Astrocyte of the spinal cord (primary cell): ENCODE data around the gene PJA1.
A peak's percentile ranks its signal among the peaks of the same experiment; 100 is the strongest.

Experiments used
- DNase-seq: peaks from one replicate; pipeline ENCODE4 v3.0.0; 2011; ENCODE audit warnings: low read depth, low spot score
- H3K4me3 ChIP-seq: 2 replicates; pipeline ENCODE4 v1.5.1; 2011; ENCODE audit warnings: low read depth, mild to moderate bottlenecking, low read length, moderate library complexity
- in situ Hi-C: cut with HindIII; loops from 2 replicates; pipeline ENCODE4 v1.10.0; 2017; ENCODE audit warnings: low sequenced_read_pairs
- TF ChIP-seq, protein P1 (sequence below): IDR thresholded peaks from 2 replicates; pipeline ENCODE4 v1.5.1; 2012; ENCODE audit warnings: low read depth, mild to moderate bottlenecking, low read length, inconsistent platforms

PJA1 gene

DNA sequence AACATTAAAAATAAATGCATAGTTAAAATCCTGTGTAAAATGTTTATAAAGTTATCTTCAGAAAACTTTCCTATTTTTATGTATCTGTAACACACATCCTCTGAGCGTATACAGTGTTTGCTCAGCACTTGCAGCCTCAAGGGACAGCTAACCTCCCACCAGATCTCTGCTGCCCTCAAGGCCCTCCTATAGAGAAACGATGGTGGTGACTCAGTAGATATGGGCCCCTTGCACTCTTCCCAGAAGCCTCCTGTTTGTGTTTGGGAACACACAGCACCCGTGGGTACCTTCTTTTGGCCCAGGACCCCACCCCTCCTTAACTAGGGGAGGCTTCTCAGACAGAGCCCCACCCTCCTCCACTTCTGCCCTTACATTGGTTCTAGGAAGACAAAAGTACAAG, 26.7 kb downstream of the PJA1 start:
- H3K4me3 ChIP-seq = no peak overlapping the region
- in situ Hi-C loops = no loop called here
- TF ChIP-seq, protein P1, sequence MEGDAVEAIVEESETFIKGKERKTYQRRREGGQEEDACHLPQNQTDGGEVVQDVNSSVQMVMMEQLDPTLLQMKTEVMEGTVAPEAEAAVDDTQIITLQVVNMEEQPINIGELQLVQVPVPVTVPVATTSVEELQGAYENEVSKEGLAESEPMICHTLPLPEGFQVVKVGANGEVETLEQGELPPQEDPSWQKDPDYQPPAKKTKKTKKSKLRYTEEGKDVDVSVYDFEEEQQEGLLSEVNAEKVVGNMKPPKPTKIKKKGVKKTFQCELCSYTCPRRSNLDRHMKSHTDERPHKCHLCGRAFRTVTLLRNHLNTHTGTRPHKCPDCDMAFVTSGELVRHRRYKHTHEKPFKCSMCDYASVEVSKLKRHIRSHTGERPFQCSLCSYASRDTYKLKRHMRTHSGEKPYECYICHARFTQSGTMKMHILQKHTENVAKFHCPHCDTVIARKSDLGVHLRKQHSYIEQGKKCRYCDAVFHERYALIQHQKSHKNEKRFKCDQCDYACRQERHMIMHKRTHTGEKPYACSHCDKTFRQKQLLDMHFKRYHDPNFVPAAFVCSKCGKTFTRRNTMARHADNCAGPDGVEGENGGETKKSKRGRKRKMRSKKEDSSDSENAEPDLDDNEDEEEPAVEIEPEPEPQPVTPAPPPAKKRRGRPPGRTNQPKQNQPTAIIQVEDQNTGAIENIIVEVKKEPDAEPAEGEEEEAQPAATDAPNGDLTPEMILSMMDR = no peak
- DNase-seq = no peak

DNA sequence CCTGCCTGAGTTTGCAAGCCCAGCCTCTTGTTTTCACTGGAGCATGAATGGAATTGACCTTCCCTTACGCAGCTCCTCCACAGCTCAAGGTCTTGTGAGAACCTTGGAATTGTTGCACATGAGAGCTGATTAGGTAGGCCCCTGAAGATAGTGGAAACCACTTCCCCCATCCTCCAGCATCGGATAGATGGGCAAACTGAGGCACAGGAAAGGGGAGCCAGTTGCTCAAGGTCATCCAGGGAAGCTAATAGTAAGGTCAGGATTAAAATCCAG, 27.2 kb downstream of the PJA1 start:
- TF ChIP-seq, protein P1 = no peak
- DNase-seq = no peak
- H3K4me3 ChIP-seq = no peak overlapping the region
- in situ Hi-C loops = no loop called here

DNA sequence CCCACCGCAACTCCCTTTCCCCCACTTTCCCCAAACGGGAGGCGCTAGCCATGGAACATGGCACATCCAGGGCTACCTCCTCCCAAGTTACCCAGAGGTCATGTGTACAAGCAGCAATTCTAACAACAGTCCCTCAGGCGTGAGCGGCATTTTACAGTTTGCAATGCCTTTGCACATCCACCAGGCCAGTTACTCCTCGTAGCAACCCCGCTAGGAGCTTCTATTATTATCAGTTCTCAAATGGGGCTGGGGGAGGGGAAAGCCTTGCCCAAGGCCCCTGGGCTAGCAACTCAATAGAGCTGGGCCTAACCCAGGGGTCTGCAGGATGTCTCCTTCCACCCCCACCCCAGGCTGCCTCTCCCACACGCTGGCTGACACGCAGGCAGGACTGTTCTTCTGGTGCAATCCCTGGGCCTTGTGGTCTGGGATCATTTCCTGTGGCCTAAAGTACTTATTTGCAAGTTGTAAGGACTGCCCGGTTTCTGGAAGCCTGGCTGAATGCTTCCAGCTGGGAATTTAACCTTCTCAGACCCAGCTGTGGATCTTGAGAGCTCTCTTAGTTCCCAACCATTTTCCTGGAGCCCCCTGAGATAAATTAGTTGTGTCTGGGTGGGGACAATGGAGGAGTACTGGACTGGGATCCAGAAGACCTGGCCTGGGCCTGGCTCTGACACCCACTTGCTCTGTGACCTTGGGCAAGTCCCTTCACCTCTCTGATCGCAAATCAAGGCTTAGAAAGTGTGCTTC, 27.7 kb downstream of the PJA1 start:
- H3K4me3 ChIP-seq = no peak overlapping the region
- in situ Hi-C loops = no loop called here
- peak; percentile 63 for DNase-seq
- TF ChIP-seq, protein P1 = no peak

DNA sequence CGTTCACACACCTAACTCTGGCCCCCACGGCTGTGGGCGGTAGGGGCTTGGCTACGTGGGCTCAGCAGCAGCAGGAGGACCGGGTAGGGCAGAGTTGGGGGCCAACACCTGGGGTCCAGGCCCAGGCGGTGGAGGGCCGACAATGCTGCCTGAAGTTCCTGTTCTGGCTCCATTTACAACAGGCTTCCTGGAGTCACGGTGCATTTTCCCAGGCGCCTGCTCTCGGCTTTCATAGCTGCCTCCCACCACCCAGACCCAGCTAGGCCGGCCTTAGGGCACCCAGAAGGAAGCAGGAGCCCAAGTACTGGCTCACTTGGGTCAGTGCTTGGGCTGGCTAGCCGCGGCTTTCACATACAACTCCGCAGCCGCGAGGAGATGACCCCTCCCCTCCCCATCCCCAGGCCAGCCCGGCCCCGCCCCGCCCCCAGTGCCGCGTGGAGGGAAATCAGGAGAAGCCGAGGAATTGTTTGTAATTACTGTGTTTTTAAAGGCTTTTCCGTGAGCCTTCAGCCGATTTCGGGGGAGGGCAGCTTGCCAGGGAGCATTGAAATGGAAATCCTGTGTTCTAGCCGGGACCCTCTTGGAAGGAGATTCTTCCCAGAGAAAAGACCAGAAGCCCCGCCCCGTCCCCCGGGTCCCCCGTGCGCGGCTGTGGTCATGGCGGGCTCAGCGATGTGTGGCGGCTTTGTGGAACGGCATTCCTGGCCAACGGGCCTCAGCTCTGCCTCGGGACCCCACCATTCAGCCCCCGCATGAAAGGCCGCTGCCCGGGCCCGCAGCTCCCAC, 28.5 kb downstream of the PJA1 start:
- peak; percentile 5 for DNase-seq
- in situ Hi-C loops = no loop called here
- no peak overlapping the region for H3K4me3 ChIP-seq
- TF ChIP-seq, protein P1 = no peak

DNA sequence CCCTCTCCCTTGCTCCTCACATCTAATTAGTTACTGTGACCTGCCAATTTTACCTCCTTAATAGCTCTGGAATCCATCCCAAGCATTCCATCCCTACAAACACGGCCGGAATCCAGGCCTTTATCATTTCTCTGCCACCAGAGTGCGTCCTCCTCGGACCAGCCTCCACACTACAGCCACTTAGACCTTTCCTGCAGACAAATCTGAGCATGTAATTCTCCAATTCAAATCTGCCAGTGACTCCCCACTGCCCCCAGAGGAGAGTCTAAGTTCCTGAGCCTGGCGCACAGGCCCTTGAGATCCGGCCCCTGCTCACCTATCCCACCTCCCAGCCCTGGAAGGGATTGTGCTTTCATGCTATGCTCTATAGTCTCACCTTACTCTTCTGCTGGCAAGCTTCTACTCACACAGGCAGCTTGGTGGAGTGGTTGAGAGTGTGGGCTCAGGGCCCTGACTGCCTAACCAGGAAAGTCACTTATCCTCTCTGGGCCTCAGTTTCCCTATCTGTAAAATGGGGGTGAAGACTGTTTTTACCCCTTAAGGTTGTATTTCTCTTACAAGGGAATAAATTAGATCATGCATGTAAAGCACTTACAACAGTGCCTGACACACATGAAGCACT, 31.2 kb downstream of the PJA1 start:
- TF ChIP-seq, protein P1 = peak; percentile 62
- peak; percentile 63 for DNase-seq
- in situ Hi-C loops = no loop called here
- H3K4me3 ChIP-seq = no peak overlapping the region

DNA sequence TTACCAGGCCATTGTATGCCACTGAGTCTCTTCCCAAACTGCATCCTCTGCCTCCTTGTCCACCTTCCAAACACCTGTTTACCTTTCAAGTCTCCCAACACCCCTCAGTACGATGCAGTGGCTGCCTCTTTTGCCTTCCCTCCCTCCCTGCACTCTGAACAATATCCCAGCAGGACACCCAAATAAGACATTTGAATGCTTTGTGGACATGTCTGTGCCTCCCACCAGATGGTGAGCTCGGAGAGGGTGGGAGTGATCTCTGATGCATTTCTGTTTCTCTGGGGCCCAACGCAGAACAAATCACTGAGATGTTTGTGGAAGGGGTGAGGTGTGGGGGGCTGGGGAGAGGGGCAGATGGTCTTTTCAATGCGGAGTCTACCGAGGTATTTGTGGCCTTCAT, 33.4 kb downstream of the PJA1 start:
- in situ Hi-C loops = no loop called here
- no peak for DNase-seq
- TF ChIP-seq, protein P1 = no peak
- no peak overlapping the region for H3K4me3 ChIP-seq
